Measurements from ENCODE around the gene PCDHA4. TPM values are rescaled to one million over a fixed set of nuclear protein-coding genes. Genes with fewer than 3 reads are reported as not detected.
"Not testable (repeated sequence)": the region's sequence is repeated elsewhere in the genome, so short reads cannot be mapped to it uniquely, and the experiment has no call there.

The PCDHA4 gene
- total and polyA plus RNA-seq, 9 donors: 0.18 to 2.7 (median 0.83) TPM

GRCh38 chr5:140842798-140843733 lies 36.2 kb downstream of the PCDHA4 start:
- WGBS, 3 donors: 51 to 57% methylated on average over 60 to 87 of the region's 87 CpGs; no CpG with 5 or more reads in 1 of the 3 donors
- no peak for DNase-seq
- intact Hi-C loops (cut with DNase I): no loop called here
- no peaks in the 10 kb centered on the region for H3K9me3 ChIP-seq
- H3K4me3 ChIP-seq: no peak overlapping the region
- TF ChIP-seq, protein P1, sequence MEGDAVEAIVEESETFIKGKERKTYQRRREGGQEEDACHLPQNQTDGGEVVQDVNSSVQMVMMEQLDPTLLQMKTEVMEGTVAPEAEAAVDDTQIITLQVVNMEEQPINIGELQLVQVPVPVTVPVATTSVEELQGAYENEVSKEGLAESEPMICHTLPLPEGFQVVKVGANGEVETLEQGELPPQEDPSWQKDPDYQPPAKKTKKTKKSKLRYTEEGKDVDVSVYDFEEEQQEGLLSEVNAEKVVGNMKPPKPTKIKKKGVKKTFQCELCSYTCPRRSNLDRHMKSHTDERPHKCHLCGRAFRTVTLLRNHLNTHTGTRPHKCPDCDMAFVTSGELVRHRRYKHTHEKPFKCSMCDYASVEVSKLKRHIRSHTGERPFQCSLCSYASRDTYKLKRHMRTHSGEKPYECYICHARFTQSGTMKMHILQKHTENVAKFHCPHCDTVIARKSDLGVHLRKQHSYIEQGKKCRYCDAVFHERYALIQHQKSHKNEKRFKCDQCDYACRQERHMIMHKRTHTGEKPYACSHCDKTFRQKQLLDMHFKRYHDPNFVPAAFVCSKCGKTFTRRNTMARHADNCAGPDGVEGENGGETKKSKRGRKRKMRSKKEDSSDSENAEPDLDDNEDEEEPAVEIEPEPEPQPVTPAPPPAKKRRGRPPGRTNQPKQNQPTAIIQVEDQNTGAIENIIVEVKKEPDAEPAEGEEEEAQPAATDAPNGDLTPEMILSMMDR (IDR thresholded peaks at IDR 0.05): no peak
- H3K27me3 ChIP-seq: no peaks in the 10 kb centered on the region
- no peak overlapping the region for H3K27ac ChIP-seq
- no peaks in the 10 kb centered on the region for H3K4me1 ChIP-seq (ENCODE audit: insufficient read depth)
- H3K36me3 ChIP-seq: no peaks in the 10 kb centered on the region

- H3K27me3 ChIP-seq: not testable (repeated sequence)
Measured at GRCh38 chr5:140848139-140849102, 41.6 kb downstream of the PCDHA4 start, which contains the start of gene PCDHA9. PCDHA9 (plus strand) TSS chr5:140848382; CDS start chr5:140848496, 114 bp downstream.

DNA sequence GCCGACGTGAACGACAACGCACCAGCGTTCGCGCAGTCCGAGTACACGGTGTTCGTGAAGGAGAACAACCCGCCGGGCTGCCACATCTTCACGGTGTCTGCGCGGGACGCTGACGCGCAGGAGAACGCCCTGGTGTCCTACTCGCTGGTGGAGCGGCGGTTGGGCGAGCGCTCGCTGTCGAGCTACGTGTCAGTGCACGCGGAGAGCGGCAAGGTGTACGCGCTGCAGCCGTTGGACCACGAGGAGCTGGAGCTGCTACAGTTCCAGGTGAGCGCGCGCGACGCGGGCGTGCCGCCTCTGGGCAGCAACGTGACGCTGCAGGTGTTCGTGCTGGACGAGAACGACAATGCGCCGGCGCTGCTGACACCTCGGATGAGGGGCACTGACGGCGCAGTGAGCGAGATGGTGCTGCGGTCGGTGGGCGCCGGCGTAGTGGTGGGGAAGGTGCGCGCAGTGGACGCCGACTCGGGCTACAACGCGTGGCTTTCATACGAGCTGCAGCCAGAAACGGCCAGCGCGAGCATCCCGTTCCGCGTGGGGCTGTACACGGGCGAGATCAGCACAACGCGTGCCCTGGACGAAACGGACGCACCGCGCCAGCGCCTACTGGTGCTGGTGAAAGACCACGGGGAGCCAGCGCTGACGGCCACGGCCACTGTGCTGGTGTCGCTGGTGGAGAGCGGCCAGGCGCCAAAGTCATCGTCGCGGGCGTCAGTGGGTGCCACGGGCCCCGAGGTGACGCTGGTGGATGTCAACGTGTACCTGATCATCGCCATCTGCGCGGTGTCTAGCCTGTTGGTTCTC lies 43.2 kb downstream of the PCDHA4 start:
- H3K27ac ChIP-seq; intact Hi-C loops (cut with DNase I); H3K27me3 ChIP-seq; DNase-seq; H3K4me3 ChIP-seq; H3K4me1 ChIP-seq (ENCODE audit: insufficient read depth); H3K36me3 ChIP-seq; H3K9me3 ChIP-seq: not testable (repeated sequence)
- 46 to 52% methylated on average over 96 to 98 of the region's 101 CpGs; no CpG with 5 or more reads in 1 of the 3 donors for WGBS, 3 donors

More at GRCh38 chr5:140848139-140849102, 41.6 kb downstream of the PCDHA4 start, which contains the start of gene PCDHA9:
- DNase-seq; H3K4me3 ChIP-seq; H3K27ac ChIP-seq; H3K9me3 ChIP-seq; intact Hi-C loops (cut with DNase I); H3K4me1 ChIP-seq (ENCODE audit: insufficient read depth); H3K36me3 ChIP-seq: not testable (repeated sequence)
- WGBS, 3 donors: 12 to 25% (median 19%) methylated on average over 9 to 43 of the region's 48 CpGs

DNA sequence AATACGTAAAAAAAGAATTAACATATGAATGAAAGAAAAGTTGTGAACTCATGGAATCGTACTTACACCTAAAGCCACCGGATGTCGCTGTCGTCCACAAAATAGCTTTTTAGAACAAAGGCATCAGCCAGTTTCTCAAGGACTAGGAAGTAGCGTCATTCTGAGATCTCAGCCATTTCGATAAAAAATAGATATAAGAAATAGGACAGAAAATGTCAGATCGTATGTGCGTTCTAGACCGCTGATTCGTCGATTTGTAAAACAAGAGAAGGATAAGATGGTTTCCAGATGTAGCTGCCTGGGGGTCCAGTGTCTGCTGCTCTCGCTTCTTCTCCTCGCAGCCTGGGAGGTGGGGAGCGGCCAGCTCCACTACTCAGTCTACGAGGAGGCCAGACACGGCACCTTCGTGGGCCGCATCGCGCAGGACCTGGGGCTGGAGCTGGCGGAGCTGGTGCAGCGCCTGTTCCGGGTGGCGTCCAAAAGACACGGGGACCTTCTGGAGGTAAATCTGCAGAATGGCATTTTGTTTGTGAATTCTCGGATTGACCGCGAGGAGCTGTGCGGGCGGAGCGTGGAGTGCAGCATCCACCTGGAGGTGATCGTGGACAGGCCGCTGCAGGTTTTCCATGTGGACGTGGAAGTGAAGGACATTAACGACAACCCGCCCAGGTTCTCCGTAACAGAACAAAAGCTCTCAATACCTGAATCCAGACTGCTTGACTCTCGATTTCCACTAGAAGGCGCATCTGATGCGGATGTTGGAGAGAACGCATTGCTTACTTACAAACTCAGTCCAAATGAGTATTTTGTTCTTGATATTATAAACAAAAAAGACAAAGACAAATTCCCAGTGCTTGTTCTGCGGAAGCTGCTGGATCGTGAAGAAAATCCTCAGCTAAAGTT lies 49.2 kb downstream of the PCDHA4 start, which contains the start of gene PCDHA10:
Gene PCDHA10 (plus strand): TSS at position 126 of the 903 bp plus-strand sequence. CDS start 152 bp downstream, at position 278.
- peak within 1 kb of the TSS; percentile 28 for H3K4me3 ChIP-seq
- no peak within 1 kb of the TSS for H3K27ac ChIP-seq
- H3K27me3 ChIP-seq: no peaks in the 10 kb centered on the region
- TF ChIP-seq POLR2A (IDR thresholded peaks at IDR 0.05) (no peak), EP300 (IDR thresholded peaks at IDR 0.05) (no peak)
- TF ChIP-seq, protein P1 (IDR thresholded peaks at IDR 0.05): no peak
- 18 to 29% methylated on average over 44 of the region's 44 CpGs; no CpG with 5 or more reads in 1 of the 3 donors for WGBS, 3 donors
- peak in 1 of 5 donors; percentile 34 for DNase-seq
- intact Hi-C loops (cut with DNase I): no loop called here
- H3K9me3 ChIP-seq: no peaks in the 10 kb centered on the region
- H3K4me1 ChIP-seq (ENCODE audit: insufficient read depth): no peaks in the 10 kb centered on the region
- no peaks in the 10 kb centered on the region for H3K36me3 ChIP-seq
